Activated CD8-positive, alpha-beta T cell treated with anti-CD3 and anti-CD28 coated beads, Interleukin-2, amount 10 ng/mL, durations not matched to agents 7 days and 5 days (primary cell): Measurements from ENCODE around the gene NUB1. TPM values are rescaled to one million over a fixed set of nuclear protein-coding genes. Genes with fewer than 3 reads are reported as not detected.

Experiments
- ATAC-seq: fragments of 150-1000 bp; cut with Tn5 transposase; one replicate; pipeline ENCODE4 v1.10.0; 2021; ENCODE audit warnings: moderate library complexity
- CTCF ChIA-PET: fragments of 350-600 bp; sonication (Branson Sonifier 250); formaldehyde crosslinking; loops from one replicate; lab custom pipeline; 2021; ENCODE audit warnings: antibody characterized with exemption; lab: Charles Lee
- POLR2A ChIA-PET: fragments of 350-600 bp; sonication (Branson Sonifier 250); formaldehyde crosslinking; loops from one replicate; lab custom pipeline; 2021; ENCODE audit warnings: antibody characterized with exemption; lab: Charles Lee
- DNase-seq: peaks from one replicate; pipeline ENCODE4 v3.0.0-alpha.2; 2020
- H3K27ac Mint-ChIP-seq: one replicate; pipeline ENCODE4 v1.8.0; 2021; ENCODE audit warnings: mild to moderate bottlenecking, mixed read lengths
- H3K27me3 Mint-ChIP-seq: one replicate; pipeline ENCODE4 v1.8.0; 2021; ENCODE audit warnings: low read depth, mixed read lengths
- H3K36me3 Mint-ChIP-seq: one replicate; pipeline ENCODE4 v1.8.0; 2021; ENCODE audit warnings: low read depth, mixed read lengths
- H3K4me1 Mint-ChIP-seq: one replicate; pipeline ENCODE4 v1.8.0; 2021; ENCODE audit warnings: low read depth, mixed read lengths
- H3K4me3 Mint-ChIP-seq: one replicate; pipeline ENCODE4 v1.8.0; 2021; ENCODE audit warnings: mild to moderate bottlenecking, mixed read lengths
- H3K9me3 Mint-ChIP-seq: one replicate; pipeline ENCODE4 v1.8.0; 2022; ENCODE audit warnings: mixed read lengths; ENCODE audit not compliant: insufficient read depth
- total RNA-seq, 2 experiments: library from RNA; stranded (reverse); gene quantifications; one replicate each; pipeline ENCODE4 v1.2.3, GENCODE V29; 2021

The NUB1 gene
- total RNA-seq, 2 experiments from 2014 or later, result 59.0 to 59.2 TPM

DNA sequence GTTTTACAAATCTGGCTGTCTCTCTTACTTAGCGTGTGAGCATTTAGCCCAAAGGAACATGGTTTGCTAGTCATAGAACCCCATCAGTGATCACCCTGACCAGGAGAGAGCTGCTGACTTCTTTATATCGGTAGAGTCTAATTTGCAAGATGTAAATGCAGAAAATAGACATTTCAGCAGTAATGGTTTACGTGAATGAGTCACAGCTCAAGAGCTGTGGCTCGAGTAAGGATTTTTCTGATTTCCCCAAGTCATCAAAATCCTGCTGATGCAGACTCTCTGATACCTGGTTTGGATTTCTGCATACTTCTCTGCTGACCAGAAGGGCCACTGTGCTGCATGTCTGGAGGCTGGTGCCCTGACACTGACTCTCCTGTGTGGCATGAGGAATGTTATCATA, 25.7 kb downstream of the NUB1 start:
- Mint-ChIP-seq H3K9me3 (no peaks in the 10 kb centered on the region), H3K4me3 (no peak overlapping the region)
- ATAC-seq, result no peak

DNA sequence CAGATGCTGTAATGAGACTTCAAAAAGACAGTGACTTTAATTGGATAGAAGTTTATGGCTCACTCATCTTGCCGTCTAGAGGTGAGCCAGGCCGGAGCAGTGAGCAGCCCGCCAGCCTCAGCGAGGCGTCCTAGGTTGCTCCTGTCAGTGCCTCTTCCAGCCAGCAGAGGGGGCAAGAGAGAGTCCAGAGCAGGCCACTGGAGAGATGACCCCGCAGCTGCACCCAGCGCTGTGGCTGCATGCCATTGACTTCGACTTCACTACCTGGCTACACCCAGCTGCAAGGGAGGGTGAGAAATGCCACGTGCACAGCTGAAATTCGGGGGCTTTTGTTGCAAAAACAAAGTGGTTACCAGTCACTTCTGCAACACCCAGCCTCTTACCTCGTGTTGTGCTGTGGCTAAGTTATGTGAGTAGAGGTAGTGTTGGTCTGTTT, 26.5 kb downstream of the NUB1 start:
- ATAC-seq (peak; percentile 99), DNase-seq (peak; percentile 84)
- Mint-ChIP-seq H3K4me1 (peaks cover 17% of the 10 kb centered on the region), H3K27me3 (no peaks in the 10 kb centered on the region), H3K4me3 (no peak overlapping the region), H3K36me3 (peaks cover 35% of the 10 kb centered on the region), H3K9me3 (no peaks in the 10 kb centered on the region), H3K27ac (no peak overlapping the region)
- POLR2A ChIA-PET, result interaction anchor here (0.7 to 1.3 kb wide), 2 partner anchors 80 to 431 kb away, joined by 3 to 9 read pairs; no protein-coding TSS in a partner anchor
- CTCF ChIA-PET, result interaction anchor here (0.7 to 12.3 kb wide), 32 partner anchors 8 to 414 kb away, joined by 3 to 193 read pairs (median 4); partner anchors contain the start of gene NUB1

More for the DNA sequence above, 25.7 kb downstream of the NUB1 start:
- ChIA-PET POLR2A (no interaction called here), CTCF (interaction anchor here (1.0 to 12.3 kb wide), 8 partner anchors 16 to 123 kb away, joined by 3 to 193 read pairs (median 4); no protein-coding TSS in a partner anchor)
- DNase-seq, result no peak
- Mint-ChIP-seq H3K27me3 (no peaks in the 10 kb centered on the region), H3K4me1 (peaks cover 17% of the 10 kb centered on the region), H3K27ac (no peak overlapping the region), H3K36me3 (peaks cover 37% of the 10 kb centered on the region)

DNA sequence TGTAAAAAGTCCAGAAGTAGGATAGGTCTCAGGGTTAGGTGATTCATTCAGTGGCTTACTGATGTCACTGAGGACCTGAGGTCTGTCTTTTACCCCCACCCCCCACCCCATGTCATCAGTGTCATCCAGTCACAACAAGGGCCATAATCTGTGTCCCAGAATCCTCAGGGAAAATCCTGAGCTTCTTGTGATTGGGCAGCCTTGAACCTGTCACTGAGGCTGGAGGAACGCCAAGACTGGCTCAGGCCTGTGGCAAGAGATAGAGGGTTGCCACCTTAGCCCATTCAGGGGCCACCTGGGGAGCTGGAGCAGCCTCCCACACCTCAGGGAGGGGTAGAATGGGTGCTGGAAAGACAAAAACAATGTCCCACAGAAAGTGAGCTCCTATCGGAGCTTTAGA, 29.7 kb downstream of the NUB1 start:
- H3K36me3 Mint-ChIP-seq, result peaks cover 37% of the 10 kb centered on the region
- ChIA-PET POLR2A (no interaction called here), CTCF (interaction anchor here (2.2 to 12.3 kb wide), 2 partner anchors 19 to 79 kb away, joined by 11 to 193 read pairs; no protein-coding TSS in a partner anchor)
- H3K9me3 Mint-ChIP-seq, result no peaks in the 10 kb centered on the region
- no peak overlapping the region for H3K4me3 Mint-ChIP-seq
- no peak overlapping the region for H3K27ac Mint-ChIP-seq
- H3K27me3 Mint-ChIP-seq, result no peaks in the 10 kb centered on the region
- H3K4me1 Mint-ChIP-seq, result peaks cover 9% of the 10 kb centered on the region
- DNase-seq (no peak), ATAC-seq (no peak)

DNA sequence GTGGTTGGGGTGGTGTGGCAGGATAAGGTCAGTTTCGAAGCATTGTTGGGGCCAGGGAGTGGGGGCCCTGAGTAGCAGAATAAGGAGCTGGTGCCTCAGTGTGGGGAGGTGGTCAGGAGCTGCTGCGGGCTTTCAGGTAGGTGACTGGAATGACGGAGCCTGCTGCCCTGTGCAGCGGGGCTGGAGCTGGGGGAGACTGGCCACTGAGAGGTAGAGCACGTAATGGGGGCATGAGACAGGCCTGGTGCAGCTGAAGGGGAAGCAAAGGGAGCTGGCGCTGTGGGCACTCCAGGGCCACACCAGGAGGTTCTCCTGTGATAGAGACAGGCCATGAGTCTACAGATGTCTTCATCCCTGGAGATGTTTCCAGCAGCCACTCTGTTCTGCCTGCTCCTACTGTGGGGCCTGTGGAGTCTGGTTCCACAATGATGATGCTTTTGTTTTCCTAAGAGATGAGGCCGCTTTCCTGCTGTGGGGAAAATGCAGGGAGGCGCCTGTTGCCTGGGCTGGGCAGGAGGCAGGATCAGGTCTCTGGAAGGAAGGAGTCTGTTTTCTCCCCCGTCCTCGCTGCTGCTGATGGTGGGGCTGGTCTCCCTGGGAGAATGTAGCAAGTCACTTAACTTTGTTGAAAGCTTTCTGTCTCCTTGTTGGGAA, 31.1 kb downstream of the NUB1 start:
- H3K36me3 Mint-ChIP-seq, result peaks cover 41% of the 10 kb centered on the region
- peaks cover 9% of the 10 kb centered on the region for H3K4me1 Mint-ChIP-seq
- H3K27me3 Mint-ChIP-seq, result no peaks in the 10 kb centered on the region
- ATAC-seq, result no peak
- DNase-seq, result no peak
- ChIA-PET POLR2A (no interaction called here), CTCF (interaction anchor here (12.3 kb wide), 1 partner anchor 77 kb away, joined by 193 read pairs; no protein-coding TSS in a partner anchor)
- no peaks in the 10 kb centered on the region for H3K9me3 Mint-ChIP-seq
- no peak overlapping the region for H3K4me3 Mint-ChIP-seq
- H3K27ac Mint-ChIP-seq, result peak overlapping the region; percentile 52

DNA sequence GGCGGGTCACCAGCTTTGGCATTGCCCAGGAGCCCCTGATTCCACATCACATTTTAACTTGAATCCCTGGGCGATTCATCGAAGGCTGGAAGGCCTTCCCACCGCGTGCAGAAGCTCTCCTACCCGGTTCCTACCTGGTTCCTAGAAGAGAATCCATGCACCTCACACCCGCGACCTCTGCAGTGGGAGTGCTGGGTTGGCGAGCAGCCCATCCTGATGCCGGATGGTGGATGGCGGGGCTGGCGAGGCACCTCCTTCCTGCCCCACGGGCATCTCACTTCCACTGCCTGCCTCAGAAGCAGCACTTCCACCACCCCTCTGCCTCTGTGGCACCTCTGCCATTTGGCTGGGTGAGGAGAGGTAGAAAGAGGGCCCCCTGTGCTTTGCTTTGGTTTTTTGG, 32.0 kb downstream of the NUB1 start:
- Mint-ChIP-seq H3K4me1 (peaks cover 2% of the 10 kb centered on the region), H3K27me3 (no peaks in the 10 kb centered on the region), H3K36me3 (peaks cover 37% of the 10 kb centered on the region), H3K27ac (no peak overlapping the region), H3K9me3 (no peaks in the 10 kb centered on the region), H3K4me3 (no peak overlapping the region)
- DNase-seq (no peak), ATAC-seq (no peak)
- ChIA-PET CTCF (interaction anchor here (12.3 kb wide), 1 partner anchor 76 kb away, joined by 193 read pairs; no protein-coding TSS in a partner anchor), POLR2A (no interaction called here)

DNA sequence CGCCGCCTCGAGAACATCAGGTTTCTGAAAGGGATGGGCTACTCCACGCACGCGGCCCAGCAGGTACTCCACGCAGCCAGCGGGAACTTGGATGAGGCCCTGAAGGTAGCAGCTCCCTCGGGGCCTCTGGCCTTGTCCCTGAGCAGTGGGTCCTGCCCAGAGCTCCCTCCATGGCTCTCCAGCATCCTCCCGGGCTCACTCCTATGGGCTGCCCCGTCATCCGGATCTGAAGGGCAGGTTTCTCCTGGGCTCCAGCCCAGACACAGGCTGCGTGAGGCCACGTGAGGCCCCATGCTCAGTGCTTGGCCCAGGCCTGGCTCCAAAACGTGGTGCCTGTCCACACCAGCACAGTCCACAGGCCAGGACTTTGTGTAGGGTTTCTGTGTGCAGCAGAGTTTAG, 32.5 kb downstream of the NUB1 start:
- Mint-ChIP-seq H3K27ac (no peak overlapping the region), H3K4me1 (no peaks in the 10 kb centered on the region), H3K27me3 (no peaks in the 10 kb centered on the region), H3K9me3 (no peaks in the 10 kb centered on the region), H3K36me3 (peaks cover 39% of the 10 kb centered on the region), H3K4me3 (no peak overlapping the region)
- ChIA-PET CTCF (interaction anchor here (1.1 kb wide), 1 partner anchor 63 kb away, joined by 3 read pairs; no protein-coding TSS in a partner anchor), POLR2A (no interaction called here)
- no peak for DNase-seq
- no peak for ATAC-seq

DNA sequence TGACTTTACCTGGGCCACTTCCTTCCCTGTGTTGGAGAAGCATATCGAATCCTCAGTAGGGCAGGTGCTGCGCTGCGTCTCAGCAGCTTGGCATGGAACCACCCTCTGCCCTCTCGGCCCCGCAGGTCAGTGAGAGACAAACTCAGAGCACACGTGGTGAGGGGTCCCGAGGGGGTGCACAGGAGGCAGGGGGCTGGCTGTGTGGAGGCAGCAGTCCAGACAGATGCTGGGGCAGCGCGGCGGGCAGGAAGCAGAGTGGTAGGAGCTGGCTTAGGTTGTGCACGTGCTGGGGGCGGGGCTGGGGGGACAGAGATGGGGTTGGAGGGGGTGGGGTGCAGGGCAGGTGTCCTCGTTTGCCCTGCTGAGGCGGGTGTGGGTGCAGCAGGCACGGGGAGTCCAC, 33.1 kb downstream of the NUB1 start:
- H3K36me3 Mint-ChIP-seq, result peaks cover 36% of the 10 kb centered on the region
- H3K27ac Mint-ChIP-seq, result no peak overlapping the region
- no peak overlapping the region for H3K4me3 Mint-ChIP-seq
- ChIA-PET POLR2A (no interaction called here), CTCF (interaction anchor here (1.1 kb wide), 2 partner anchors 63 to 74 kb away, joined by 3 to 5 read pairs; no protein-coding TSS in a partner anchor)
- no peaks in the 10 kb centered on the region for H3K27me3 Mint-ChIP-seq
- DNase-seq (no peak), ATAC-seq (no peak)
- H3K9me3 Mint-ChIP-seq, result no peaks in the 10 kb centered on the region
- H3K4me1 Mint-ChIP-seq, result no peaks in the 10 kb centered on the region

DNA sequence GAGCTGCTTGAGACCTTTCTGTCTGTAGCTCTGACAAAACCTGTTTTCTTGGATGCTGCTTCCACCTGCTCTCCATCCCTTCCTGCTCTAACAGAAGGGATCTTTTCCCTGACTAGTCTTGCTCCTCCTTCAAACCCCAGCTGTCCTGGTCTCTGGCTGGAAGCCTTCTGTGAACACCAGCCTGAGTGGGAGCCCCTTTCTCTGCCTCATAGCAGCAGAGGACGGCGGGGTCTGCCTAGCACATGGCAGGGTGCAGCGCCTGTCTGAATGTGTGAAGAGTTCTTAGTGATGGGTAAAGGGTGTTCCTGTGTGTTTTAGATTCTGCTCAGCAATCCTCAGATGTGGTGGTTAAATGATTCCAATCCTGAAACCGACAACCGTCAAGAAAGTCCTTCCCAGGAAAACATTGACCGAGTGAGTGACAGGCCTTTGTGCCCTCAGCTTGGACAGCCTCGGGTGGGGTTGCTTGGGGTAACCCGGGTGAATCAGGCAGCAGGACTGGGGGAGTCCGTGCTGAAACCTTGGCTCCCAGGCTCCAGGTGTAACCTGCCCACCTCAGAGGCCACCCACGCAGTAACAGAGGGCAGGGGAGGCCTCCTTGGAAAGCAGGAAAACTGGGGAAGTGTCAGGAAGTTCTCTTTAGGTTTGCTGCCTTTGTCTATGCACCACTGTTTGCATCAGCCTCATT, 34.1 kb downstream of the NUB1 start:
- no peaks in the 10 kb centered on the region for H3K27me3 Mint-ChIP-seq
- H3K27ac Mint-ChIP-seq, result peak overlapping the region; percentile 48
- ATAC-seq (no peak), DNase-seq (no peak)
- H3K36me3 Mint-ChIP-seq, result peaks cover 34% of the 10 kb centered on the region
- H3K9me3 Mint-ChIP-seq, result no peaks in the 10 kb centered on the region
- H3K4me3 Mint-ChIP-seq, result no peak overlapping the region
- H3K4me1 Mint-ChIP-seq, result peaks cover 2% of the 10 kb centered on the region
- POLR2A ChIA-PET, result no interaction called here
- CTCF ChIA-PET, result interaction anchor here (1.1 kb wide), 1 partner anchor 73 kb away, joined by 5 read pairs; no protein-coding TSS in a partner anchor

DNA sequence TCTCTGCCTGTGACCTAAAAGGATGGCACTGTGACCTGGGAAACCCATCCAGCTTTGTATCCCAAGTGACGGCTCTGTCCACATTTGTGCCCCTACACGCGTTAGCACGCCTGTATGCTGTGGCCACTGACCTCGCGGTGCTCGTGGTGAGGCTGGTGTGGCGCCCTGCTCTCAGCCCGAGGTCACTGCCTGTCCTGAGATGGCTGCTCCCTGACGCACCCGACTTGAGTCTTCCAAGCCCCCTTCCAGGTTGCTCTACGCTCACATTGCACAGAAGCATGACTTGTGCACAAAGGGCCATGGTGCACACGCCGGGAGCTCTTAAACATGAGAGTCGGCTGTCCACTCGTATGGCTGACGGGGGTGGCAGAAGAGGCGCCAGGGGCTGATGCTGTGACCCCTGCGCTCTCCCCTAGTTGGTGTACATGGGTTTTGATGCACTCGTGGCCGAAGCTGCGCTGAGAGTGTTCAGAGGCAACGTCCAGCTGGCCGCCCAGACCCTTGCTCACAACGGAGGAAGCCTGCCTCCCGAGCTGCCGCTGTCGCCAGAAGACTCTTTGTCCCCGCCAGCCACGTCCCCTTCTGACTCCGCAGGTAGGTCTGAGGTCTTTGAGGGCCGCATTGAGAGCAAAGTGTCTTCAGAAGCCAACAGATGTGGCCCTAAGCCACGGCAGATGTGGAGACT, 34.7 kb downstream of the NUB1 start:
- CTCF ChIA-PET, result interaction anchor here (0.7 kb wide), 1 partner anchor 73 kb away, joined by 3 read pairs; no protein-coding TSS in a partner anchor
- no peak for DNase-seq
- Mint-ChIP-seq H3K36me3 (peaks cover 30% of the 10 kb centered on the region), H3K9me3 (no peaks in the 10 kb centered on the region), H3K4me3 (no peak overlapping the region), H3K27ac (no peak overlapping the region), H3K27me3 (no peaks in the 10 kb centered on the region), H3K4me1 (peaks cover 5% of the 10 kb centered on the region)
- no peak for ATAC-seq
- POLR2A ChIA-PET, result no interaction called here

DNA sequence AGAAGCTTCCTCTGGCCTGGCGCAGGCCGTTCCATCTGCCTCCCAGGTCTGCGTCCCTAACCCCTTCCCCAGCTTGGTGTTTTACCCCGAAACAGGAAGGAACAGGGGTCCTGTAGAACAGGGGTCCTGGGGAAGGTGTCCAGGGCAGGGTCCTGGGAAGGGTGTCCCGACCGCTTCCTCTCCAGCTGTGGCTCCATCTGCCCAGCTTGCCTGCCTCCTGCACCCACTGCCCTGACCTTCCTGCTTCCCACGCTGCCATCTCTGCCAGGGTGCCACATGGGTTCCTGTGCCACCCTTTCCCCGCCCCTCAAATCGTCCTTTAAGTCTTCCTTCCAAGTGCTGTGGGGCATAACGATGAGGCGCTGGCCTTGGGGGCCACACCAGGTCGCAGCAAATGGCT, 35.8 kb downstream of the NUB1 start:
- Mint-ChIP-seq H3K27me3 (peaks cover 5% of the 10 kb centered on the region), H3K4me1 (peaks cover 10% of the 10 kb centered on the region), H3K4me3 (no peak overlapping the region), H3K9me3 (no peaks in the 10 kb centered on the region), H3K36me3 (peaks cover 28% of the 10 kb centered on the region), H3K27ac (no peak overlapping the region)
- no peak for DNase-seq
- ChIA-PET POLR2A (no interaction called here), CTCF (interaction anchor here (0.7 to 2.8 kb wide), 2 partner anchors 9 to 72 kb away, joined by 3 to 9 read pairs; no protein-coding TSS in a partner anchor)
- ATAC-seq, result no peak

DNA sequence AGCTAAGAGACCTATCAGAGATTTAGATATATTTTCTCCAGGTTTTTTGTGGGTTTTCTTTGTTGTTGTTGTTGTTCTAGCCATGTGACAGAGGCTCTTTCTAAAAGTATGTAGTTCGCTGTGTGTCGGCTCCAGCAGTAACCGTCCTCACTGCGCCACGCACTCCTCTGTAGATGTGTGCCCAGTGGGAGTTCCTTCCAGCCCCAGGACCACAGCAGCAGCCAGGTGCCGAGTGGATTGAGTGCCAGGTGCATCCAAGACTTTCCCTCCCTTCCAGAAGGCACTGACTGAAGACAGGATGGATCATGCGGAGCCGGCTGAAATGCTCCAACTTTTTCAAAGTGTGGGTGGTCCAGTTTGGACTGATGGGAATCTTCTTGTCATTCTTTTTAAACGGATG, 36.4 kb downstream of the NUB1 start:
- ChIA-PET CTCF (interaction anchor here (2.8 kb wide), 1 partner anchor 10 kb away, joined by 9 read pairs; no protein-coding TSS in a partner anchor), POLR2A (interaction anchor here (1.2 kb wide), 1 partner anchor 37 kb away, joined by 4 read pairs; no protein-coding TSS in a partner anchor)
- no peak for DNase-seq
- no peak overlapping the region for H3K4me3 Mint-ChIP-seq
- peaks cover 10% of the 10 kb centered on the region for H3K27me3 Mint-ChIP-seq
- peaks cover 23% of the 10 kb centered on the region for H3K36me3 Mint-ChIP-seq
- ATAC-seq, result no peak
- H3K27ac Mint-ChIP-seq, result no peak overlapping the region
- peaks cover 12% of the 10 kb centered on the region for H3K4me1 Mint-ChIP-seq
- H3K9me3 Mint-ChIP-seq, result no peaks in the 10 kb centered on the region
